Activated naive CD4-positive, alpha-beta T cell treated with anti-CD3 and anti-CD28 coated beads, Interleukin-2, amount 50 U/mL, for 24 hours (primary cell): ENCODE results near the gene GNB1L.

Source experiments
- H3K27ac Mint-ChIP-seq: one replicate; pipeline ENCODE4 v1.8.0; 2021; ENCODE audit warnings: mild to moderate bottlenecking, mixed read lengths
- H3K27me3 Mint-ChIP-seq: one replicate; pipeline ENCODE4 v1.8.0; 2021; ENCODE audit warnings: mixed read lengths
- H3K36me3 Mint-ChIP-seq: one replicate; pipeline ENCODE4 v1.8.0; 2021; ENCODE audit warnings: mixed read lengths
- H3K4me1 Mint-ChIP-seq: one replicate; pipeline ENCODE4 v1.8.0; 2021; ENCODE audit warnings: mixed read lengths
- H3K4me3 Mint-ChIP-seq: one replicate; pipeline ENCODE4 v1.8.0; 2021; ENCODE audit warnings: mild to moderate bottlenecking, mixed read lengths
- H3K9me3 Mint-ChIP-seq: one replicate; pipeline ENCODE4 v1.8.0; 2021; ENCODE audit warnings: mixed read lengths

Gene GNB1L

GRCh38 chr22:19819911-19820879 lies 34.5 kb downstream of the GNB1L start:
- no peak overlapping the region for H3K27ac Mint-ChIP-seq
- H3K4me1 Mint-ChIP-seq: peaks cover 5% of the 10 kb centered on the region
- no peaks in the 10 kb centered on the region for H3K27me3 Mint-ChIP-seq

GRCh38 chr22:19819208-19819910 lies 35.3 kb downstream of the GNB1L start:
- H3K4me1 Mint-ChIP-seq: peaks cover 5% of the 10 kb centered on the region
- no peak overlapping the region for H3K27ac Mint-ChIP-seq
- H3K4me3 Mint-ChIP-seq: no peak overlapping the region
- no peaks in the 10 kb centered on the region for H3K36me3 Mint-ChIP-seq
- no peaks in the 10 kb centered on the region for H3K9me3 Mint-ChIP-seq
- H3K27me3 Mint-ChIP-seq: no peaks in the 10 kb centered on the region

More at GRCh38 chr22:19819911-19820879, 34.5 kb downstream of the GNB1L start:
- Mint-ChIP-seq H3K9me3 (no peaks in the 10 kb centered on the region), H3K4me3 (no peak overlapping the region), H3K36me3 (no peaks in the 10 kb centered on the region)

- H3K9me3 Mint-ChIP-seq: no peaks in the 10 kb centered on the region
- no peak overlapping the region for H3K27ac Mint-ChIP-seq
- peaks cover 1% of the 10 kb centered on the region for H3K4me1 Mint-ChIP-seq
- no peak overlapping the region for H3K4me3 Mint-ChIP-seq
- no peaks in the 10 kb centered on the region for H3K27me3 Mint-ChIP-seq
- no peaks in the 10 kb centered on the region for H3K36me3 Mint-ChIP-seq
Measured at GRCh38 chr22:19818324-19819207, 36.1 kb downstream of the GNB1L start.

GRCh38 chr22:19816372-19817119 lies 38.1 kb downstream of the GNB1L start:
- no peaks in the 10 kb centered on the region for H3K9me3 Mint-ChIP-seq
- no peak overlapping the region for H3K27ac Mint-ChIP-seq
- H3K36me3 Mint-ChIP-seq: peaks cover 2% of the 10 kb centered on the region
- peaks cover under 1% of the 10 kb centered on the region for H3K4me1 Mint-ChIP-seq
- H3K4me3 Mint-ChIP-seq: no peak overlapping the region
- no peaks in the 10 kb centered on the region for H3K27me3 Mint-ChIP-seq

- no peak overlapping the region for H3K4me3 Mint-ChIP-seq
- H3K27me3 Mint-ChIP-seq: no peaks in the 10 kb centered on the region
- H3K27ac Mint-ChIP-seq: no peak overlapping the region
- H3K36me3 Mint-ChIP-seq: peaks cover 2% of the 10 kb centered on the region
- no peaks in the 10 kb centered on the region for H3K9me3 Mint-ChIP-seq
- peaks cover 7% of the 10 kb centered on the region for H3K4me1 Mint-ChIP-seq
Measured at GRCh38 chr22:19815823-19816290, 38.8 kb downstream of the GNB1L start.

GRCh38 chr22:19815093-19815822 lies 39.4 kb downstream of the GNB1L start:
- Mint-ChIP-seq H3K27me3 (no peaks in the 10 kb centered on the region), H3K9me3 (no peaks in the 10 kb centered on the region), H3K36me3 (peaks cover 2% of the 10 kb centered on the region), H3K27ac (no peak overlapping the region), H3K4me1 (peaks cover 10% of the 10 kb centered on the region), H3K4me3 (no peak overlapping the region)

- no peaks in the 10 kb centered on the region for H3K27me3 Mint-ChIP-seq
- H3K9me3 Mint-ChIP-seq: no peaks in the 10 kb centered on the region
- peaks cover 2% of the 10 kb centered on the region for H3K36me3 Mint-ChIP-seq
- peaks cover 10% of the 10 kb centered on the region for H3K4me1 Mint-ChIP-seq
- no peak overlapping the region for H3K4me3 Mint-ChIP-seq
- no peak overlapping the region for H3K27ac Mint-ChIP-seq
Measured at GRCh38 chr22:19814428-19814827, 40.2 kb downstream of the GNB1L start.

GRCh38 chr22:19812910-19813309 lies 41.8 kb downstream of the GNB1L start:
- Mint-ChIP-seq H3K27me3 (no peaks in the 10 kb centered on the region), H3K27ac (no peak overlapping the region), H3K36me3 (peaks cover 2% of the 10 kb centered on the region), H3K4me1 (peaks cover 10% of the 10 kb centered on the region), H3K9me3 (no peaks in the 10 kb centered on the region), H3K4me3 (no peak overlapping the region)

GRCh38 chr22:19811811-19812771 lies 42.6 kb downstream of the GNB1L start:
- peaks cover 2% of the 10 kb centered on the region for H3K36me3 Mint-ChIP-seq
- no peak overlapping the region for H3K27ac Mint-ChIP-seq
- H3K4me1 Mint-ChIP-seq: peaks cover 10% of the 10 kb centered on the region
- no peak overlapping the region for H3K4me3 Mint-ChIP-seq
- no peaks in the 10 kb centered on the region for H3K27me3 Mint-ChIP-seq
- no peaks in the 10 kb centered on the region for H3K9me3 Mint-ChIP-seq

- peaks cover 2% of the 10 kb centered on the region for H3K36me3 Mint-ChIP-seq
- peaks cover 10% of the 10 kb centered on the region for H3K4me1 Mint-ChIP-seq
- H3K4me3 Mint-ChIP-seq: no peak overlapping the region
- H3K27me3 Mint-ChIP-seq: no peaks in the 10 kb centered on the region
- no peaks in the 10 kb centered on the region for H3K9me3 Mint-ChIP-seq
- no peak overlapping the region for H3K27ac Mint-ChIP-seq
Measured at GRCh38 chr22:19811211-19811621, 43.5 kb downstream of the GNB1L start.

GRCh38 chr22:19810381-19811201 lies 44.1 kb downstream of the GNB1L start:
- Mint-ChIP-seq H3K4me1 (peaks cover 10% of the 10 kb centered on the region), H3K27ac (no peak overlapping the region), H3K27me3 (no peaks in the 10 kb centered on the region), H3K36me3 (peaks cover 2% of the 10 kb centered on the region), H3K9me3 (no peaks in the 10 kb centered on the region), H3K4me3 (no peak overlapping the region)

- Mint-ChIP-seq H3K9me3 (no peaks in the 10 kb centered on the region), H3K27ac (no peak overlapping the region), H3K4me1 (peaks cover 10% of the 10 kb centered on the region), H3K36me3 (peaks cover 2% of the 10 kb centered on the region), H3K27me3 (no peaks in the 10 kb centered on the region), H3K4me3 (no peak overlapping the region)
Measured at GRCh38 chr22:19809741-19810140, 44.9 kb downstream of the GNB1L start.
